ENCODE results near the gene C2orf69.
A peak's percentile ranks its signal among the peaks of the same experiment; 100 is the strongest.

Gene C2orf69

DNA sequence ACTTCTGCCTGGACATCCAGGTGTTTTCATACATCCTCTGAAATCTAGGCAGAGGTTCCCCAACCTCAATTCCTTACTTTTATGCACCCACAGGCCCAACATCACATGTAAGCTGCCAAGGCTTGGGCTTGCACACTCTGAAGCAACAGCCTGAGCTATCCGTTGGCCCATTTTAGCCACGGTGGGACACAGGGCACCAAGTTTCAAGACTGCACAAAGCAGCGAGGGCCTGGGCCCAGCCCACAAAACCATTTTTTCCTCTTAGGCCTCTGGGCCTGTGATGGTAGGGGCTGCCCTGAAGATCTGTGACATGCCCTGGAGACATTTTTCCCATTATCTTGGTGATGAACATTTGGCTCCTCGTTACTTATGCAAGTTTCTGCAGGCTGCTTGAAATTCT lies 5.9 kb downstream of the C2orf69 start:
- DNase-seq = no peak

DNA sequence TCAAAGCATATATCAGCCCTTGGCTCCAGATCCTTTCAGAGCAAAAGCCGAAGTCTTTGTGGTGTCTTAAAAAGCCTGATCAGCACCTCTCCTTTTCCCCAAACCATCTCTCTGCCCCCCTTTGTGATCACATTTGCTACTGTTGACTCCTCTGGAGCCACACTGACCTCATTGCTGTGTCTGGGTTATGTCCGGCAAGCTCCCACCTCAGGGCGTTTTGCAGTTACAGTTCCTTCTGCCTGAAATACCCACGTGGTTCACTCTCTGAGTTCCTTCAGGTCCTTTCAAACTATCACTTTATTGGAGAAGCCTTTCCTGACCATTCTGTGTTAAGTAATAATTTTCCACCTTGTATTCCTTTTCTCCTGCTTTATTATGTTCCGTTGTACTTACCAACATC lies 11.8 kb downstream of the C2orf69 start:
- DNase-seq = no peak

DNA sequence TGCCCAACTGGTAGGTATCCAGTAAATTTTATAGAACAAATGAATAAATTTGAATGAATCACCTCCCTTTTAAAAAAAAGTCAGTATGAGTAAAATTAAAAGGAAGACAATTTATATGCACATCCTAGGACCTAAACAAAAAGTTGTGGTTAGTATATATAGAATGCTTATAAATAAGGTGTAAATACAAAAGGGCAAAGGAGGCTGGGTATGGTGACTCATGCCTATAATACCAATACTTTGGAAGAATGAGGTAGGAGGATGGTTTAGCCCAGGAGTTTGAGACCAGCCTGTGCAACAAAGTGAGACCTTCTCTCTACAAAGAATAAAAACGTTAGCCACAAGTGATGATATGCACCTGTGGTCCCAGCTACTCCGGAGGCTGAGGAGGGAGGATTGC lies 12.8 kb downstream of the C2orf69 start:
- DNase-seq = no peak

DNA sequence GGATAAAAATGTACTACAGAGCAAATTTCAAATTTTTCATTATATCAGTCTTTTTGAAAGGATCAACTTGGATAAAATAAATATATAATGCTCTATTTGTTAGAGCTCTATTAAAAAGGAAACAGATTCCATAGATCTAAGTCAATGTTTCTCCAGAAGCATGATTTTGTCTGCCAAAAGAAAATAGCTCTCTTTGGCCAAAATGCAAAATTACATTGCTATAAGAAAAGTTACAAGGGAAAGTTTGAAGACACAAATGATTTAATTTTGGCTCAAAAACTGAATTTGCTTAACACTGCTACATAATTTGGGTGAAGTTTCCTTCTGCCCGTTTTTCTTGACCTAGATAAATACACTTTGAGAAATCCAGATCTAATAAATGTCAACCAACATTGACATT lies 15.7 kb downstream of the C2orf69 start:
- no peak for DNase-seq

DNA sequence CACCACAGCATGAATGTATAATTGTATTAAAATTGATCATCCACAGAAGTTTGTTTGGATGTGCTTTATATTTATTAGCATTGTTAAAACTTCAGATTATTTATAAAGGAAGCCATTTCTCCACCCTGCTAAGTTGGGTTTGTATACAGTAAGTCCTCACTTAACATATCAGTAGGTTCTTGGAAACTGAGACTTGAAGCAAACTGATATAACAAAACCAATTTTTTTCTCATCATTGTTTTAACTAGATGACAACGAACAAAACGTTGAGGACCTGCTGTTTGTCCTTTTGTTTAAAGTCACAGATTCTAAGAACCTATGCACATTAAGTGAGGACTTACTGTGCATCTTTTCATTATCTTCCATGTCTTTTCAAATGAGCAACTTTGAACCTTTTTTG lies 17.1 kb downstream of the C2orf69 start:
- DNase-seq = no peak

DNA sequence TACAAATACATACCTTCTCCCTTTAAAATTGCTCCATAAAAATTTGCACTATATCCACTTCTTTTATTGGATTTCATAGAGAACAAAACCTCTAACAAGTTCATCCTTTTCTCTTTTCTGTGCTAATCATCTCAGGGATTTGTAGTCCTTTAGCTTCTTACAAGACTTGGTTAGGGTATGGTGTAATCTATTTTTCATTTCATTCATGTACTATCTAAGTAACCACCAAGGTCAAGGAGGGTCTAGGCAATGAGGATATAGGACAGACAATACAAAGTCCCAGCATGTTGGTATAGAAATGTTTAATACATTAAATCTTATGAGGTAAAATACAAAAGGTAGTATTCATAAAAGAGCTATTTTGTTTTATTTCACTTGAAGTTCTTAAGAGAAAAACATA lies 17.5 kb downstream of the C2orf69 start:
- no peak for DNase-seq

DNA sequence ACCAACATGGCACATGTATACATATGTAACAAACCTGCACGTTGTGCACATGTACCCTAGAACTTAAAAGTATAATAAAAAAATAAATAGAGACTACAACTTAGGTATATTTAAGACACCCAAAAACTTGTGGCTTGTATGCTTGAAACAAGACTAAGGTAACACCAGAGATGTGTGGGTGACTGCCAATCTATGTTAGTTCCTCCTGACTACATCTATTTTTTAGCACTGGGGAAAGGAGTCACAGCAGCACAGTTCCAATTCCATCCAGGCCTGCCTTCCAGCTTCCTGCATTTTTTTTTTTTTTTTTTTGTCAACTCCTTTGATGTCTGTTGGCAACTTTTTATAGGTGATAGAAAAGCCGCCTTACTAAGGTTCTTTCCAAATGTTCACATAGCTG lies 18.2 kb downstream of the C2orf69 start:
- DNase-seq = no peak

GRCh38 chr2:199932312-199932855 lies 21.3 kb downstream of the C2orf69 start:
- DNase-seq = no peak

DNA sequence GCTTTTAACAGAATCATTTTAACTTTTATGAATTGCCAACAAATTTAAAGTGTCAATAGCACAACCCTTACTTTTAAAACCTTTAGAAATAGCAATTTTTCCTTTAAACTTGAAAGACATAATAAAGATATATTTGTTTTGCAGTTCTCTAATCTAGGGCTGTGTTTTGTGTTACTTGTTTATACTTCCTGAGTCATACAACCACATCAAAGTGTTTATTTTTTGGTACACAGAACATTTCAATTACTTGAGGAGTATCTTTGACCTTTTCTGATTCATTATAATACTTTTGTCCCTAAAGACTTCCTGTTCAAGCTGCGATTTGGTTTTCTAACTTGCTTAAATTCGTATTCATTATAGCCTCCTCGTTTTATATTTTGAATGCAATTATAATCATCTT lies 22.4 kb downstream of the C2orf69 start:
- DNase-seq = no peak

DNA sequence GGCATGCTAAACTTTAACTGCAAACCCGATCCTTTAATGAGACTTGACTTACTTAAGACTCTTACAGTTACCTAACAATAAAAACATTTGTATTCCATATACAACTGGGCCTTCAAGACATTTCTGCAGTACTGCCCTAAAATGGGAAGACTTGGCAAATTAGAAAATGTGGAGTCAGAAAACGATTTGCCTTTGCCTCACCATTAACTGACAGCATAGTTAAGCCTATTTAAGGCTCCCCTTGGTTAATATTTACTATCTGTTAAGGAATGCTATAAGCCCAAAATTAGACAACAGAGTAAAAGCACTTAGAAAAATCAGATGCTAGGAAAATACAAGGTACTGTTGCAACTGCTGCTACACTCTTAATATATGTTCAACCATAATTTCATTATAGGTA lies 25.5 kb downstream of the C2orf69 start:
- no peak for DNase-seq

GRCh38 chr2:199940373-199940772 lies 29.3 kb downstream of the C2orf69 start:
- peak; percentile 9 for DNase-seq

DNA sequence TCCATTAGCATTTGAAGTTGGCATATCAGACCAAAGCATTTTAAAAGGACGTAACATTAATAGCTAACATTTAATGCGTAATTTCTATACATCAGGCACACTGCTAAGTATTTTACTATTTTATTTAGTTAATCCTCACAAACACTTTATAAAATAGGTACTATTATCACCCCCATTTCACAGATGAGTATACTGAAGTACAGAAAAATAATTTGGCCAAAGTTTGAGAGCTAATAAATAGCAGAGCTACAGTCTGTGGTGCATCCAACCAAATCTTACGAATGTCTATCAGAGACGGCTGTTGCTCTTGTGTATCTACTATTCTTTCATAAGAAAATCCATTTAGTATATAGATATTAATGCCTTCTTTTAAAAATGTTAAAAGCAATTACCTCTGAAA lies 32.3 kb downstream of the C2orf69 start:
- DNase-seq = no peak

GRCh38 chr2:199946196-199946595 lies 35.1 kb downstream of the C2orf69 start:
- no peak for DNase-seq

- DNase-seq = no peak
Measured at GRCh38 chr2:199946836-199947235, 35.7 kb downstream of the C2orf69 start.

- DNase-seq = no peak
Measured at GRCh38 chr2:199950396-199950795, 39.3 kb downstream of the C2orf69 start.

- no peak for DNase-seq
Measured at GRCh38 chr2:199951023-199951422, 39.9 kb downstream of the C2orf69 start.

DNA sequence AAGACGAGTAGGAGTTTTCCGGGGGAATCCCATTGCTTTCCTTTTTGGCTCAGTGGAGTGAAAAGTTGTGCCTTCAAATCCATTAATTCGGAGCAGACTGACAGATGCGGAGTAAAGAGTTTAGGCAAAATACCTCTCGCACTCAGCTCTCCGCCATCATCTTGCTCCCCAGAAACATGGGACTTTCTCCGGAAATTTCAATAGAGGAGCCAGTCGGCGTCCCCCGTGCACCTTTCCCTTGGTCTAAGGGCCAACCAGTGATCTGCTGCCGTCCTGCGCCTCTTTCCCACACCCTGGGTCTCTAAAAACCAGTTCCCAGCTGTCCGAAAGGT lies 43.9 kb downstream of the C2orf69 start:
- DNase-seq = no peak

GRCh38 chr2:199955339-199956061 lies 44.4 kb downstream of the C2orf69 start, which contains the start of the genes MAIP1 and TYW5:
MAIP1 (plus strand) TSS chr2:199955582; CDS start chr2:199955799, 217 bp downstream.
TYW5 (minus strand) TSS chr2:199955491; CDS start chr2:199955470, 21 bp downstream.
- DNase-seq = peak; percentile 81

DNA sequence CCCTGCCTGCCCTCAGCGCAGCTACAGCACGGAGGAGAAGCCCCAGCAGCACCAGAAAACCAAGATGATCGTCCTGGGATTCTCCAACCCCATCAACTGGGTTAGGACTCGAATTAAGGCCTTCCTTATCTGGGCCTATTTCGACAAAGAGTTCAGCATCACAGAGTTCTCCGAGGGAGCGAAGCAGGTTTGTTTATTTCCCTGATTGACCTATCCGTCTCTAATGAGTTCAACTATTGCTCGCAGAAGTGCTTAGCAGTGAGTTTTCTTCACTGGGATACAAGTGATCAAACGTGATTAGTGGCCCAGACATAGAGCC lies 44.9 kb downstream of the C2orf69 start:
- DNase-seq = peak; percentile 7

DNA sequence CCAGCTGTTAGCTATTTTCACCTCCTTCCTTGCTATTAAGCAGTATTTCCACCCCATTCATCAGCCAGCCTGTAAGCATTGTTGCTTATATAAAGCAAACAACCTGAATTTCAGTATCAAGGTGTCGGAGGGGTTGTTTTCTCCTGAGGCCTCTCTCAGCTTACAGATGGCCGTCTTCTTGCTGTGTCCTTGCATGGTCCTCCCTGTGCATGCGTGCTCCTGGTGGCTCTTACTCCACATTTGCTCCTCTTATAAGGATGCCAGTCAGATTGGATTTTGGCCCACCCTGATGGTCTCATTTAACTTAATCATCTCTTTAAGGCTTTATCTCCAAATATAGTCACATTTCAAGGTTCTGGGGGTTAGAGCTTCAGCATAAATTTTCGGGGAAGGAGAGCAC lies 46.9 kb downstream of the C2orf69 start:
- no peak for DNase-seq

DNA sequence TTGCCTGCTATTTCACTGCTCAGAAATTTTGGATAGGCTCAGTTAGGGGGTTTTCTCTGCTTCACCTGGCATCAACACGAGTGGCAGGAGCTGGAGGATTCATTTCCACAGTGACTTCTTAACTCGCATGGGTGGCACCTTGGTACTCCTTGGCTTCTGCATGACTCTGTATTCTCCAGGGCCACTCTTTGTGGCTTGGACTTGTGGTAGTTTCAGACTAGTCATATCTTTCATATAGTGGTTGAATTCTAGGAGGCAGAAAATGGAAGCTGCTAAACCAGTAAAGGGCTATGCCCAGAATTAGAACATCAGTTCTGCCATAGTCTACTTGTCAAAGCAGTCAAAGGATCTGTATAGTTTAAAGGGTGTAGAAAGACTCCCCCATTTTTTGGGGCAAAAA lies 51.1 kb downstream of the C2orf69 start:
- DNase-seq = no peak

DNA sequence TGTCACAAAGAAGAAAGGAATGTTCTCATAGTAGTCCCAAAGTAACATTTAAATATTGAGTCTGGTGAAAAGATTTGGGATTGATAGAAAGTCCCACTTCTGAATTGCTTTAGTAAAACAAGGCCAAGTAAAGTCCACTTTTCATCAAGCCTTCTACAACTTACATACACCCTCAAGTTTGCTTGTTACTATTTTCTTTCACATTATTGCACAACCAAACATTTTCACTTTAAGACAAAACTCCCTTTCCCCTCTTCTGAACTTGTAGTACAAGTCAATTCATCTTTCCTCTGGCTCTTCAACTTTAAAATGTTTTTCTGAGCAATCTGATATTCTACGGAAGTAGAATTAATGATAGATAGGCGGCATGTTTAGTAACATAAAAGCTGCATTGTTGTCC lies 55.3 kb downstream of the C2orf69 start:
- DNase-seq = no peak

- no peak for DNase-seq
Measured at GRCh38 chr2:199966976-199967375, 55.9 kb downstream of the C2orf69 start.

DNA sequence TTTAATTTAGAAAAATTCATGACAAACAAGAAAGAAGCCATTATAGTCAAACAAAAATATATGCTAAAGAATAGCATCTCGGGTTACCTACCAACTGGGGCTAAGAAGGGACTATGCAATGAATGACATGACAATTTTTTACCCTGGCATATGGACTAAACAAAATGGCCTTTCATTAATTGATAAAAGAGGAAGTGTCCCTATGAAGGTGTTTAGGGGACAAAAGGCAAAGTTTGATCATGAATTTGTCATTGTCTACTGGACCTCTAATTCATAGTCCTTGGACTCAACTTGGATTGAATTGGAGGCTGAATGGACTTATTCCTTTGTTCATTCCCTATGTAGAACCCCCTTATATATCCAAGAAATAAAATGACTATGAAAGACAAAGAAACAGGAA lies 57.0 kb downstream of the C2orf69 start:
- DNase-seq = no peak

DNA sequence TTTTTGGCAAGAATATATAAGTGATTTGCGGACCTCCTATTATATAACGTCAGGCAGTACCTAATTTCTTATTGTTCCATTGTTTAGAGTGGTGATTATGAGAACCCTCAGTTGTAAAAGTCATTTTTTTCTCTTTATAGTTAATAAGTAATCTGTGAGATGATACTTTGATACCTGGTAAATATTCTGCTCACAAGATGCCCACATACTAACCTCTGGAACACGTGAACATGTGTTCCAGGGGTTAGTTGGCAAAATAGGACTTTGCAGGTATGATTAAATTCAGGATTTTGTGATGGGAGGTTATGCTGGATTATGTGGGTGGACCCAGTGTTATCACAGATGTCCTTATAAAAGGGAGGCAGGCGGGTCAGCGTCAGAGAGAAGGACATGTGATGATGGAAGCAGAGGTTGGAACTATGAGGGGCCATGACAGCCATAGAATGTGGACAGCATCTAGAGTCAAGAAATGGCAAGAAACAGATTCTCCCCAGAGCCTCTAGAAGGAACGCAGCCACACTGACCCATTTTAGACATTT lies 61.1 kb downstream of the C2orf69 start:
- DNase-seq = no peak
